Measurements from ENCODE around the gene IER3.
A peak's percentile ranks its signal among the peaks of the same experiment; 100 is the strongest.

IER3 gene

GRCh38 chr6:30744054-30744805 is at the start of gene IER3:
IER3 (minus strand) TSS chr6:30744547; CDS start chr6:30744518, 29 bp downstream.
- DNase-seq, result peak; percentile 92

DNA sequence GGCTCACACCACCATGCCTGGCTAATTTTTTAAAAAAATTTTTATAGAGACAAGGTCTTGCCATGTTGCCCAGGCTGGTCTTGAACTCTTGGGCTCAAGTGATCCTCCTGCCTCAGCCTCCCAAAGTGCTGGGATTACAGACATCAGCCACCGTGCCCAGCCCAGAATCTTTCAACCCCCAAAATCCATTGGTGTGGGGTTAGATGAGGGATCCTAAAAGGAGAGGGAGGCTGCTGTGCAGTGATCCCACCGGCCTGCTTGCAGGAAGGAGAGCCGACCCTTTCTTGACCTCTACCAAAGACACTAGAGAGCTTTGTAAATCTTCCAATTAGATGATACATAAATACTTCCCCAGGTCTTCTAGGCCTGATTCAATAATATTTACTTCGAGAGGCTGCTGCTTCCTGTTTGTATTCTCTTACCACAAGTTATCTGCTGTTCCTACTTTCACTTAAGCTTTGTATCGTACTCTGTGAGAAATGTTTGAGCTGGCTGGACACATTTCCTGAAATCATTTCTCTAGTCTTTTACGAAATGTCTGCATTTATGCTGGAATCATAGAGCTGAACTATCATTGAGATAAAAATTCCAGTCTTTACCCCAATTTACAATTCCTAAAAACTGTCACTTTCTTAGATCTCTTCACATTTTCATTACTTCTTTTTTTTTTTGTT is 49.3 kb upstream of the IER3 start:
- DNase-seq, result no peak

GRCh38 chr6:30792786-30793185 is 48.4 kb upstream of the IER3 start:
- DNase-seq, result no peak

- DNase-seq, result no peak
Observed at GRCh38 chr6:30790724-30791383, 46.5 kb upstream of the IER3 start.

- no peak for DNase-seq
Observed at GRCh38 chr6:30789606-30790005, 45.3 kb upstream of the IER3 start.

- DNase-seq, result no peak
Observed at GRCh38 chr6:30787954-30788353, 43.6 kb upstream of the IER3 start.

DNA sequence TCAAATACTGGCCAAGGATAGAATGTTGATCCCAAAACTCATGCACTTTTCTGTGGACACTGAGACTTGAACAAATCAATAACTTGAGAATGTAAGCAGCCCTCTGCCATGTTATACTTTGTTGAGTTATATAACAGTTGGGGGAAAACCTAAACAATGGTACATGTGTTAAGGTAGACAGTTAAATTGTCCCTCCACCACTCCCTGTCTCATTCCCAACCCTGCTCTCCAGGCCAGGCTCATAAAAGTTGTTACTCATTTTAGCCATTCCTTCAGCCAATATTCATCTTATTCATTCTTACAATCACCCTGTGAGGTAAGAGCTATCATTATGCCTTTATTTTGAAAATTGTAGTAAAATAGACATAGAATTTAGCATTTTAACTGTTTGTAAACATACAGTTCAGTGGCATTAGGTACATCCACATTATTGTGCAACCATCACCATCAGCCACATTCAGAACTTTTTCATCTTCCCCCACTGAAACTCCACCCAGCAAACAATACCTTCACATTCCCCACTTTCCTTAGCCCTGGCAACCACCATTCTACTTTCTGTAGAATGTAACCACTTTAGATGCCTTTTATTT is 38.2 kb upstream of the IER3 start:
- DNase-seq, result no peak

GRCh38 chr6:30781743-30782424 is 37.5 kb upstream of the IER3 start:
- DNase-seq, result peak; percentile 44

- no peak for DNase-seq
Observed at GRCh38 chr6:30781395-30781742, 37.0 kb upstream of the IER3 start.

GRCh38 chr6:30780642-30780920 is 36.2 kb upstream of the IER3 start:
- DNase-seq, result no peak

- DNase-seq, result no peak
Observed at GRCh38 chr6:30779850-30780641, 35.7 kb upstream of the IER3 start.

DNA sequence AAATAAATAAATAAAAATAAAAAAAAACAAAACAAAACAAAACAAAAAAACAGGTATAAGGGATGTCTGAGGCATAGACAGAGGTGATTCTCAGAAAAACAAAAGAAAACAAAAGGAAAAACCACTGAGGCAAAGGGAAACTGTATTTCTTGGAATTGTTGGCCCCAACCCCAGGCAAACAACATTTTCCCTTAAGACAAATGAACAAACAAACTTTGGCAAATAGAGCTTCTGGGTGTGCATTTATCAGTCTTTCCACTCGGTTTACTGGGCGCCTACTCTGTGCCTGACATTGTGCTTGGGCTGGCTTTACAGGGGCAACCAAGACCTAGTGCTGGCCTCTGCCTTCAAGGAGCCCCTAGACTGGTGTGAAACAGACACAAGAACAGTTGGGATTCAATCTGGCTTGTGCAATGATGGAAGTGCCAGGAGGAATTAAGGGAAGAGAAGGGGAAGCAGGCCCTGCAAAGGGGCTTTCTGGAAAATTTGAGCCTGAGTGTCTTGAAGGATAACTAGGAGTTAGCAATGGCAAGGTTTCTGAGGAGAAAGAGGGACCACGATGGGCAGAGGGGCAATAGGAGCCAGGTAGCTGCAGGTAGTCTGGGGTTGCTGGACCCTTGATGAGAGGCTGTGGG is 33.8 kb upstream of the IER3 start:
- DNase-seq, result no peak

GRCh38 chr6:30777155-30777485 is 32.8 kb upstream of the IER3 start:
- no peak for DNase-seq

GRCh38 chr6:30776390-30777154 is 32.2 kb upstream of the IER3 start:
- DNase-seq, result no peak

- no peak for DNase-seq
Observed at GRCh38 chr6:30775104-30775503, 30.8 kb upstream of the IER3 start.

- no peak for DNase-seq
Observed at GRCh38 chr6:30774701-30775100, 30.4 kb upstream of the IER3 start.

- no peak for DNase-seq
Observed at GRCh38 chr6:30770592-30770991, 26.2 kb upstream of the IER3 start.

DNA sequence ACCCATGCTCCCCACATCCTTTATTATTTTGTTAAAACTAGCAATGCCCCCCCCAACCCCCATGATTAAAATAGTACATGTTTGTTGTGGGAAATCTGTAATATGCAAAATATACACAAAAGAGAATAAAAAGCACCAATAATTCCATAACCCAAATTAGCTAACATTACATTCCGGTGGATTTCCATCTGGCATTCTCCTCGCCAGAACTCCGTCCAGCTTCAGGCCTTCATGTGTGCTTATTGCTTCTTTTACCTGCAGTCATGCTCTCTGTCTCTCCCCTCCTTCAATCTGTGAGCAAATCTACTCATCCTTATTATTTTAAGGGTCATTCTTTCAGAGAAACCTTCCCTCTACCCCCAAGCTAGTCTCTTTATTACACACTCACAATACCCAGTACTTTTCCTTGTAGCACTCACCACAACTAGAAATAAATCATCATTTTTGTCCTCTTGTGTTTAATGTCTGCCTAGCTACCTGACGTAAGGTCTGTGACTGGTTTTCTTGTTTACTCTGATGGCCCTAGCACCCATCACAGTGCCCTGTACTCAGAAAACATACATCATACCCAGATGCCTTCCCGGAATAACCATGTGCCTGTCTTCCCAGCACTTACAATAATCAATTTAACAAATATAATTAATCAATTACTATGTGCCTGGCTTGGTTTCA is 25.6 kb upstream of the IER3 start:
- peak; percentile 29 for DNase-seq

DNA sequence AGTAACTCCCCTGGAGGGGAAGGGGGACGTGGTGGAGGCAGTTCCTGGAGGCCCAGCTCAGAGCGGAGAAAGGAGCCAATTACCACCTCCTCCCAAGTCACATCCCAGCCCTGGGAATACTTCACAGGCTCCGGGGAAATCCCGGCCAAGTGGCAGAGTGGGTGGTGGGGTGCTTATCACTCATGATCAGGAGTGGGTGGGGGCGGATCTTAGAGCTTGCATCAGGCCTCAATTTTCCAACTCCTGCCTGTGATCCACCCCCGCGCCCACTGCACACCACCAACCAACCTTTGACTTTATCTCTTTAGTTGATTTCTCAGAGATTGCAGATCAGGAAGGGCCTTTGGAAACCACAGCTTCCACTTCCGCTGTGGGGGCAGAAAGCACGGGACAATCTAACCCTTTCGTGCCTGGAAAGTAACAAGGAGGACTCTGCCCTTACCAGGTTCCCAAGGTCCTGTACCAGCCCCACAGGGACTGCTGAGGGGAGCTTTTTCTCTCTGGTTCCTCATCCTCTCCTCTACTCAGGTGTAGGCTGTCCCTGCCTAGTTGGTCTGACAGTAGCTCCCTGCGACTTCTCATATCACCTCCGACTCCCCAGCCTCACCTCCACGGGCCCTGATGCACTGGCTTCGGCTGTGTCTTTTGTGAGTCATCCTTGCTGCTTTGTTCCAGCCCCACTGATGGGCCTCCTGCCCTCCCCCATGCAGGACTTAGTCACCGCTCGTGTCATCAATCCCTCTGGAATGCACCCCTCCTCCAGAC is 24.9 kb upstream of the IER3 start:
- DNase-seq, result peak; percentile 90

- peak; percentile 27 for DNase-seq
Observed at GRCh38 chr6:30768634-30769087, 24.3 kb upstream of the IER3 start.

All from stimulated activated CD4-positive, alpha-beta T cell treated with anti-CD3 and anti-CD28 coated beads, Interleukin-1b, Interleukin-23, amount 100 ng/mL, for 48 hours (primary cell).